SK-N-SH (cell line): Measurements from ENCODE around the gene ARID5A.

ENCODE experiments used
- CHD2 ChIP-seq: fragments of 150-350 bp; IDR thresholded peaks from 2 replicates; pipeline ENCODE4 v1.6.1; 2018; ENCODE audit warnings: low read length; ENCODE audit not compliant: partially characterized antibody
- CTCF ChIP-seq: fragments of 200-600 bp; sonication (generic); IDR thresholded peaks from 2 replicates; pipeline ENCODE4 v1.6.1; 2017; ENCODE audit warnings: antibody characterized with exemption, mild to moderate bottlenecking, moderate library complexity
- ELF1 ChIP-seq: IDR thresholded peaks from 2 replicates; pipeline ENCODE4 v1.4.0; 2012
- EP300 ChIP-seq, 2 experiments: IDR thresholded peaks; 2 replicates each; pipeline versions ENCODE4 v1.4.0 to v1.6.1; 2012; ENCODE audit warnings: borderline replicate concordance in 1 of 2, low read depth in 1 of 2, low read length in 1 of 2
- EZH2phosphoT487 ChIP-seq: fragments of 200-600 bp; sonication (generic); IDR thresholded peaks from 2 replicates; pipeline ENCODE4 v1.6.1; 2017; ENCODE audit warnings: low read depth, mixed run types, mild to moderate bottlenecking, antibody characterized with exemption, moderate library complexity, borderline replicate concordance
- GABPA ChIP-seq: IDR thresholded peaks from 2 replicates; pipeline ENCODE4 v1.4.0; 2012; ENCODE audit warnings: low read depth, mild to moderate bottlenecking
- JUND ChIP-seq: IDR thresholded peaks from 2 replicates; pipeline ENCODE4 v1.4.0; 2012
- MAX ChIP-seq: IDR thresholded peaks from 2 replicates; pipeline ENCODE4 v1.4.0; 2012; ENCODE audit warnings: low read depth
- PBX3 ChIP-seq: IDR thresholded peaks from 2 replicates; pipeline ENCODE4; 2012
- POLR2AphosphoS5 ChIP-seq: IDR thresholded peaks from 2 replicates; pipeline ENCODE4 v1.6.1; 2012; ENCODE audit warnings: low read depth, low read length
- RCOR1 ChIP-seq: fragments of 150-350 bp; IDR thresholded peaks from 2 replicates; pipeline ENCODE4 v1.6.1; 2017; ENCODE audit warnings: antibody characterized with exemption, low read length
- REST ChIP-seq: IDR thresholded peaks from 2 replicates; pipeline ENCODE4 v1.6.1; 2012; ENCODE audit warnings: mild to moderate bottlenecking, low read depth, low read length, moderate library complexity
- RFX5 ChIP-seq: IDR thresholded peaks from 2 replicates; pipeline ENCODE4 v1.6.1; 2012; ENCODE audit warnings: mild to moderate bottlenecking, improper control_type of control experiment, low read length

GRCh38 chr2:96541398-96542152 lies 5.0 kb downstream of the ARID5A start:
- TF ChIP-seq MAX = no peak
- TF ChIP-seq CTCF = no peak
- no peak for TF ChIP-seq PBX3
- TF ChIP-seq JUND = no peak
- no peak for TF ChIP-seq POLR2AphosphoS5
- TF ChIP-seq RFX5 = no peak
- no peak for TF ChIP-seq ELF1
- no peak for TF ChIP-seq RCOR1
- TF ChIP-seq CHD2 = no peak
- no peak for TF ChIP-seq REST
- TF ChIP-seq EP300 (IDR thresholded peaks at IDR 0.05; ENCODE audit: borderline replicate concordance in 1 of 2, low read depth in 1 of 2, low read length in 1 of 2) = no peak
- TF ChIP-seq EZH2phosphoT487 = no peak
- no peak for TF ChIP-seq GABPA
